Adrenal gland (tissue), 12 donors: ENCODE results near the gene RPS5. TPM values are rescaled to one million over a fixed set of nuclear protein-coding genes. Genes with fewer than 3 reads are reported as not detected.
A peak's percentile ranks its signal among the peaks of the same experiment; 100 is the strongest.
"Not testable (repeated sequence)": the region's sequence is repeated elsewhere in the genome, so short reads cannot be mapped to it uniquely, and the experiment has no call there.

ENCODE experiments used
- DNase-seq, 7 donors: peaks; one replicate each; pipeline ENCODE4 v3.0.0-alpha.2; 2019 to 2020
- H3K27ac ChIP-seq, 5 donors: fragments of 200-600 bp; sonication (generic) in 4 of 5; 1 replicate in 3 of 5; 2 replicates in 2 of 5; pipeline versions ENCODE4 v1.5.1 to v1.8.0; 2016 to 2020; ENCODE audit warnings: mild to moderate bottlenecking in 1 of 5
- H3K27me3 ChIP-seq: fragments of 200-600 bp; 2 replicates; pipeline ENCODE4 v1.8.0; 2021
- H3K36me3 ChIP-seq, 2 donors: fragments of 200-600 bp; replicated peaks in 1 of 2; 1 replicate in 1 of 2; 2 replicates in 1 of 2; pipeline versions ENCODE4 v1.5.1 to v1.8.0; 2018 to 2022
- H3K4me1 ChIP-seq, 2 donors: fragments of 200-600 bp; replicated peaks in 1 of 2; 1 replicate in 1 of 2; 2 replicates in 1 of 2; pipeline versions ENCODE4 v1.5.1 to v1.8.0; 2018 to 2021
- H3K4me3 ChIP-seq, 4 donors: fragments of 200-600 bp; sonication (generic) in 3 of 4; one replicate each; pipeline ENCODE4 v1.5.1; 2016 to 2018
- H3K9me3 ChIP-seq, 3 donors: fragments of 200-600 bp; sonication (generic) in 1 of 3; replicated peaks in 1 of 3; 1 replicate in 2 of 3; 2 replicates in 1 of 3; pipeline versions ENCODE4 v1.5.1 to v1.8.0; 2016 to 2021
- POLR2A ChIP-seq, 2 donors: fragments of 450-650 bp; IDR thresholded peaks; one replicate each; pipeline ENCODE4 v1.6.1; 2017; ENCODE audit warnings: antibody characterized with exemption in 2 of 2, mild to moderate bottlenecking in 2 of 2, moderate library complexity in 1 of 2
- WGBS, 4 donors: extraction: QIAGEN DNeasy Blood & Tissue Kit in 2 of 4; methylation state at CpG; one replicate each; pipeline versions ENCODE4 v1.1.5 to v1.1.7; 2013 to 2017; 5-methylcytosine and 5-hydroxymethylcytosine counted together
- intact Hi-C, 2 donors: fragments of 100-400 bp; cut with DNase I; formaldehyde crosslinking; loops; one replicate each; pipeline versions ENCODE4 v1.14.1 to v1.15.0; 2022 to 2023
- polyA plus RNA-seq, 3 donors: library from polyadenylated mRNA; stranded (reverse); fragments of 200-250 nt in 2 of 3; fragments of 350-450 nt in 1 of 3; fragmentation: Illumina TruSeq in 1 of 3; extraction: RNeasy Lipid Tissue Mini Kit (QIAGEN cat#74804) in 1 of 3; gene quantifications; one replicate each; pipeline ENCODE4 v1.2.3, GENCODE V29; 2013 to 2014
- total RNA-seq, 9 donors: library from RNA; depleted of rRNA in 4 of 9; stranded (reverse); fragments of >200 nt in 4 of 9; fragments of 120-200 nt in 1 of 9; fragmentation: NEBNext Ultra II Directional in 1 of 9; extraction: Animal tissue kit (Norgen Biotek cat#: 25700) in 1 of 9; gene quantifications; one replicate each; pipeline versions ENCODE4 v1.1.0 to v1.2.4, GENCODE V29; 2013 to 2023
- TF ChIP-seq, protein P1 (sequence below), 6 experiments: fragments of 450-650 bp in 4 of 6; fragments of 200-600 bp in 2 of 6; sonication (generic) in 1 of 6; IDR thresholded peaks; 1 replicate in 5 of 6; 2 replicates in 1 of 6; pipeline versions ENCODE4 v1.5.1 to v1.8.0; 2016 to 2021; ENCODE audit warnings: antibody characterized with exemption in 6 of 6, mild to moderate bottlenecking in 2 of 6, moderate library complexity in 1 of 6
- donor health status: healthy with polysubstance abuse.
- donor health status: Bipolar disorder and iron deficiency.
- donor health status: DM: yes; HTN: yes; CAD: no.
- donor health status: DM: no; HTN: no; CAD: no.
- donor health status: DM: no; HTN: no; CAD: no.
- donor health status: DM: yes; HTN: yes; CAD: no.

Gene RPS5
- total and polyA plus RNA-seq, 12 donors = 555 to 1,999 (median 1,094) TPM

DNA sequence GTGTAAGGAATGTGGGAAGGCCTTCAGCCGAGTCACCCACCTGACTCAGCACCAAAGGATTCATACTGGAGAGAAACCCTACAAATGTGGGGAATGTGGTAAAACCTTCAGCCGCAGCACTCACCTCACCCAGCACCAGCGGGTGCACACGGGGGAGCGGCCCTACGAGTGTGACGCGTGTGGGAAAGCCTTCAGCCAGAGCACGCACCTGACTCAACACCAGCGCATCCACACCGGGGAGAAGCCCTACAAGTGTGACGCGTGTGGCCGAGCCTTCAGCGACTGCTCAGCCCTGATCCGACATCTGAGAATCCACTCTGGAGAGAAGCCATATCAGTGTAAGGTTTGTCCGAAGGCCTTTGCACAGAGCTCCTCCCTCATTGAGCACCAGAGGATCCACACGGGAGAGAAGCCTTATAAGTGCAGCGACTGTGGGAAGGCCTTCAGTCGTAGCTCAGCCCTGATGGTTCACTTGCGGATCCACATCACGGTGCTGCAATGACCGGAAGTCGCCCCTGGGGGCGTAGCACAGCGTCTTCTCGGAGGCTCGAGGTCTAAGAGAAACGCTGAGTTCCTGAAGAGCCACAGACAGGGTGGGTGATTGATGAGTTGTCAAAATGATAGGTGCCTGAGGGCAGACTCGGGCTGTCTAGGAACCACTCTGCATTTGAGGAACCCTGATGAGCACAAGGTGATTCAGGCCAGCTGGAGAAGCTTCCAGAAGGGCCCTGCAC is 48.1 kb upstream of the RPS5 start:
- TF ChIP-seq, protein P1, sequence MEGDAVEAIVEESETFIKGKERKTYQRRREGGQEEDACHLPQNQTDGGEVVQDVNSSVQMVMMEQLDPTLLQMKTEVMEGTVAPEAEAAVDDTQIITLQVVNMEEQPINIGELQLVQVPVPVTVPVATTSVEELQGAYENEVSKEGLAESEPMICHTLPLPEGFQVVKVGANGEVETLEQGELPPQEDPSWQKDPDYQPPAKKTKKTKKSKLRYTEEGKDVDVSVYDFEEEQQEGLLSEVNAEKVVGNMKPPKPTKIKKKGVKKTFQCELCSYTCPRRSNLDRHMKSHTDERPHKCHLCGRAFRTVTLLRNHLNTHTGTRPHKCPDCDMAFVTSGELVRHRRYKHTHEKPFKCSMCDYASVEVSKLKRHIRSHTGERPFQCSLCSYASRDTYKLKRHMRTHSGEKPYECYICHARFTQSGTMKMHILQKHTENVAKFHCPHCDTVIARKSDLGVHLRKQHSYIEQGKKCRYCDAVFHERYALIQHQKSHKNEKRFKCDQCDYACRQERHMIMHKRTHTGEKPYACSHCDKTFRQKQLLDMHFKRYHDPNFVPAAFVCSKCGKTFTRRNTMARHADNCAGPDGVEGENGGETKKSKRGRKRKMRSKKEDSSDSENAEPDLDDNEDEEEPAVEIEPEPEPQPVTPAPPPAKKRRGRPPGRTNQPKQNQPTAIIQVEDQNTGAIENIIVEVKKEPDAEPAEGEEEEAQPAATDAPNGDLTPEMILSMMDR (IDR thresholded peaks at IDR 0.05) = peak in 1 of 6 experiments; percentile 6
- no peak for TF ChIP-seq POLR2A (IDR thresholded peaks at IDR 0.05)
- WGBS, 4 donors = 57 to 85% (median 77%) methylated on average over 12 to 30 of the region's 30 CpGs
- no peaks in the 10 kb centered on the region for H3K4me1 ChIP-seq
- H3K4me3 ChIP-seq = no peak overlapping the region
- no peaks in the 10 kb centered on the region for H3K27me3 ChIP-seq
- no peaks in the 10 kb centered on the region for H3K9me3 ChIP-seq
- no peak for DNase-seq
- peaks cover 0 to 31% of the 10 kb centered on the region in 2 donors for H3K36me3 ChIP-seq
- intact Hi-C loops = no loop called here
- no peak overlapping the region for H3K27ac ChIP-seq

DNA sequence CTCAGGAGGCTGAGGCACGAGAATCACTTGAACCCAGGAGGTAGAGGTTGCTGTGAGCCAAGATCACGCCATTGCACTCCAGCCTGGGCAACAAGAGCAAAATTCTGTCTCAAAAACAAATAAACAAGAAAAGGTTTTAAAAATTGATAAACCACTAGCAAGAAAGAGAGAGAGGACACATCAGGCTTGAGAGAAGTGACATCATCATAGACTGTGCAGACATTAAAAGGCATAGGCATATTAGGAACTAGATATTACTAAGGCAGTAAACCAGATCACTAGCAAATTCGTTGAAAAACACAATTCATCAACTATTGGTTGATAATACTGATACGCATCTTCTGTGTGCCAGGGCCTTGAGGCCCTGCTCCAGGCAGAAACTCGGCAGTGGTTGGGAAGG is 41.5 kb upstream of the RPS5 start:
- Histone ChIP-seq H3K27ac (no peak overlapping the region), H3K4me3 (no peak overlapping the region), H3K4me1 (peaks cover 9 to 13% of the 10 kb centered on the region in 2 donors), H3K9me3 (no peaks in the 10 kb centered on the region), H3K36me3 (no peaks in the 10 kb centered on the region), H3K27me3 (peaks cover 8% of the 10 kb centered on the region)
- intact Hi-C loops = no loop called here
- DNase-seq = no peak
- WGBS, 4 donors = 63 to 75% (median 67%) methylated on average over 5 of the region's 5 CpGs
- TF ChIP-seq POLR2A (IDR thresholded peaks at IDR 0.05) = no peak
- TF ChIP-seq, protein P1 (IDR thresholded peaks at IDR 0.05) = no peak

DNA sequence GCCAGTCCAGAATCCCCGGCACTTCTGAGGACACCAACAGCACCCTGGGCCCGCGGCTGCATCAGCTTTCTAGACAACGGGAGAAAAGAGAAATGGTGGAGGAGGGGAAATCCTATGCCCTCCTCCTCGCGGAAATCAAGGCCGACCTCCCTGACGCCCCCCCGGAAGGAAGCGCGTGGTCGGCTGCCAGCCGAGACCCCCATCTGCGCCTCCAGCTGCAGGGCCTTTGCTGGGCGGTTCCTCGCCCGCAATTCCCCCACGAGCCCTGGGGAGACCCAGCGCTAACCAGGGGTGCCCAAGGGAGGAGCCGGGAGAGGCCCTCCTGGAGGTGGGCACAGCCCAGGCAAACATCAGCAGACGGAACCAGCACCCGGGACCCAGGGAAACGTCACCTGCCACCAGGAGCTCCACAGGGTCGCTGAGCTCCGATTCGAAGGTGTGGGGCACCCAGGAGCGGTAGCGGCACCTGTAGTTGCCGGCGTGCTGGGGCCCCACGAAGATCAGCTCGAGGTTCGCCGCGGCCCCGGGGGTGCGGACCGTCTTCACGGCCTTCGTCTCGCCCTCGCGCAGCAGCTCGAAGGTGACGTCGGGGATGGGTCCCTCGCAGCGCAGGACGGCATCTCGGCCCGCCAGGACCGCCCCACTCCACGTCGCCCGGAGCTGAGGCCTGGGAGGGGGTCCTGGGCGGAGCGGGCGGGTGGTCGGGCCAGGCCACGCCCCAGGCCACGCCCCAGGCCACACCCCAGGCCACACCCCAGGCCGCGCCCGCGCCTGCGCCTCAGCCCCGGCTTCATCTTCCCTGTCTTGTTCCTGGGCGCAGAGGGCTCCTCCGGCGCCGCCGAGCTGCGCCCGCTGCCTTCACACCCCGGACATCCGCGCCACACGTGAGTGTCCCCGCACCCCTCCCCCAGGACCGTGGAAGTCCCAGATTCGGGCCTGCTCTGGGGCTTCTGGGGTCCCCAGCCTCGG is 39.8 kb upstream of the RPS5 start:
- intact Hi-C loops = no loop called here
- Histone ChIP-seq H3K9me3 (no peaks in the 10 kb centered on the region), H3K27ac (peak overlapping the region in 3 of 5 donors; percentile 55 to 82 (median 75)), H3K4me1 (peaks cover 9 to 14% of the 10 kb centered on the region in 2 donors), H3K36me3 (no peaks in the 10 kb centered on the region), H3K27me3 (peaks cover 17% of the 10 kb centered on the region), H3K4me3 (peak overlapping the region in 2 of 4 donors; percentile 13 to 66)
- WGBS, 4 donors = 1 to 4% (median 2%) methylated on average over 19 to 82 of the region's 82 CpGs
- DNase-seq = peak in 5 of 7 donors; percentile 33 to 70 (median 44)
- TF ChIP-seq, protein P1 (IDR thresholded peaks at IDR 0.05) = no peak
- TF ChIP-seq POLR2A (IDR thresholded peaks at IDR 0.05) = peak in 1 of 2 donors; percentile 16

DNA sequence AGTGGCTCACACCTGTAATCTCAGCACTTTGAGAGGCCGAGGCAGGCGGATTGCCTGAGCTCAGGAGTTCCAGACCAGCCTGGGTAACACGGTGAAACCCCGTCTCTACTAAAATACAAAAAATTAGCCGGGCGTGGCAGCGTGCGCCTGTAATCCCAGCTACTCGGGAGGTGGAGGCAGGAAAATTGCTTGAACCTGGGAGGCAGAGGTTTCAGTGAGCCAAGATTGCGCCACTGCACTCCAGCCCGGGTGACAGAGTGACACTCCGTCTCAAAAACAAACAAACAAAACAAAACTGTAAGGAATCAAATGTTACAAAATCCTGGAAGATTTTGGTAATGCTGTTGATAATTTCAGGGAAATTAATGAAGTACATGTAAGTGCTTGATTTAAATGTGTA is 39.0 kb upstream of the RPS5 start:
- H3K36me3 ChIP-seq, DNase-seq, intact Hi-C loops, H3K9me3 ChIP-seq: not testable (repeated sequence)
- Histone ChIP-seq H3K27ac (peak overlapping the region in 1 of 5 donors; percentile 82), H3K4me3 (peak overlapping the region in 2 of 4 donors; percentile 13 to 66), H3K4me1 (peaks cover 9 to 14% of the 10 kb centered on the region in 2 donors), H3K27me3 (peaks cover 17% of the 10 kb centered on the region)
- 19 to 29% (median 24%) methylated on average over 12 of the region's 12 CpGs for WGBS, 4 donors
